DMS153 treated with DMSO at 0.1 percent for 48 hours (cell line): ENCODE measurements around the gene EAF2.
"Not testable (repeated sequence)": the region's sequence is repeated elsewhere in the genome, so short reads cannot be mapped to it uniquely, and the experiment has no call there.

ENCODE experiments used
- DNase-seq: peaks from one replicate; lab custom pipeline; 2025; ENCODE audit not compliant: unreplicated experiment; lab: John Stamatoyannopoulos, UW

EAF2 gene

DNA sequence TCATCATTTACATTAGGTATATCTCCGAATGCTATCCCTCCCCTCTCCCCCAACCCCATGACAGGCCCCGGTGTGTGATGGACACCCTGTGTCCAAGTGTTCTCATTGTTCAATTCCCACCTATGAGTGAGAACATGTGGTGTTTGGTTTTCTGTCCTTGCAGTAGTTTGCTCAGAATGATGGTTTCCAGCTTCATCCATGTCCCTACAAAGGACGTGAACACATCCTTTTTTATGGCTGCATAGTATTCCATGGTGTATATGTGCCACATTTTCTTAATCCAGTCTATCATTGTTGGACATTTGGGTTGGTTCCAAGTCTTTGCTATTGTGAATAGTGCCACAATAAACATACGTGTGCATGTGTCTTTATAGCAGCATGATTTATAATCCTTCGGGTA is 22.8 kb downstream of the EAF2 start:
- DNase-seq, result not testable (repeated sequence)

DNA sequence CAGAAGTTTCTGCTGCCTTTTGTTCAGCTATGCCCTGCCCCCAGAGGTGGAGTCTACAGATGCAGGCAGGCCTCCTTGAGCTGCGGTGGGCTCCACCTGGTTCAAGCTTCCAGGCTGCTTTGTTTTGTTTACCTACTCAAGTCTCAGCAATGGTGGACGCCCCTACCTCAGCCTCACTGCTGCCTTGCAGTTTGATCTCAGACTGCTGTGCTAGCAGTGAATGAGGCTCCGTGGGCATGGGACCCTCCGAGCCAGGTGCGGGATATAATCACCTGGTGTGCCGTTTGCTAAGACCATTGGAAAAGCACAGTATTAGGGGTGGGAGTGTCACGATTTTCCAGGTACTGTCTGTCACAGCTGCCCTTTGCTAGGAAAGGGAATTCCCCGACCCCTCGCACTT is 28.2 kb downstream of the EAF2 start:
- DNase-seq, result not testable (repeated sequence)

DNA sequence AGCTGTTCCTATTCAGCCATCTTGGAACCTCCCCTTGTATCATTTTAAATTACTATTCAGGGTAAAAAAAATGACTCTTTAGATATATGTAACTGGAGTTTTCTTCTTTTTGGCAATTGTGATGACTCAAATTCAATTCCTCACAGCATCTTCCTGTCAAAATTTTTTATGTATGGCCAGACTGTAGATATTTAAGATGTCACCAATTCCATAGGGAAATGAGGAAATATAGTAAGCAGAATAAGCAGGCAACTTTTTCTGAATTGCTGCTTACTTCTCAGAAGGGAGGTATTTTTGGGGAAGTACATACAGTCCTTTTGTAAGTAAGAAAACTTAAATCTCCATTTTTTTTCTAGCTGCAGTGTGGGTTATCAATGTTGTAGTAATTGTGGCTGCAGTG is 28.8 kb downstream of the EAF2 start:
- no peak for DNase-seq

DNA sequence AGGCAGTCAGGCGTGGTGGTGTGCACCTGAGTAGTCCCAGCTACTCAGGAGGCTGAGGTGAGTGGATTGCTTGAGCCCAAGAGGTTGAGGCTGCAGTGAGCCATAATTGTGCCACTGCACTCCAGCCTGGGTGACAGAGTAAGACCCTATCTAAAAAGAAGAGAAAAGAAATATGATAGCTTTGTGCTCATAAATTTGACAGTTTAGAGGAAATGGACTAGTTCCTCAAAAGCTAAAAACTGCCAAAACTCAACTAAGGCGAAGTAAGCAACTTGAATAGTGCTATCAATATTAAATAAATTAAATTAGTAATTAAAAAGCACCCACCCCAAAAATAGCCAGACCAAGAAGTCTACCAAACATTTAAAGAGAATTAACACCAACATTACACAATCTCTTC is 34.7 kb downstream of the EAF2 start:
- no peak for DNase-seq

DNA sequence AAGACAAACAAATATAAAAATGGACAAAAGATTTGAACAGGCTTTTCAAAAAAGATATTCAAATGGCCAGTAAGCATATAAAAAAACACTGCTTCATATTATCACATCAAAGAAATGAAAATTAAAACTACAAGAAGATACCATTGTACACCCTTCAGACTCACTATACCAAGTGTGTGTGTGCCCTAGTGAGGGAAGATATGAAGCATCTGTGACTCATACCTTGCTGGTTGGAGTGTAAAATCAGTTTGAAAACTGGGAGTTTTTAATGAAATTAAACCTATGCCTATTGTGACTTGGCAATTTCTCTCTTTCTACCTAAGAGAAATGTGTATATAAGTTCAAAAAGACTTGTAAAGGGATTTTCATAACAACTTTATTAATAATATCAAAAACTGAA is 35.7 kb downstream of the EAF2 start:
- no peak for DNase-seq

DNA sequence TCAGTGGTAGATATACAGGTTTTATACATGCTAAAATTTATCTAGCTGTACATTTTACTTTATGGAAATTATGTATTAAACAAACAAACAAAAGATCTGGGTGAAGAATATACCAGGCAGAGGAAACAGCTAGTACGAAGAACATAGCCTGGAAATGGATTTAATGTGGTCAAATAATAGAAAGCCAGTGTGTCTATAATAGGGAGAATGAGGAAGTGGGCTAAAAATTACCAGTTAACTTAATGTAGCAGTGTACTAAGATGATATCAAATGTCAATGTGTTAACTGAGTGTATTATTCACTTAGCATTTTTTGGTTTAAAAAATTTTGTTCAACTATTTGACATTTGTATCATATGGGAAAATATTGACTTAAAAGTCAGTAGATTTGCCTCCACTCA is 36.4 kb downstream of the EAF2 start:
- DNase-seq, result no peak

DNA sequence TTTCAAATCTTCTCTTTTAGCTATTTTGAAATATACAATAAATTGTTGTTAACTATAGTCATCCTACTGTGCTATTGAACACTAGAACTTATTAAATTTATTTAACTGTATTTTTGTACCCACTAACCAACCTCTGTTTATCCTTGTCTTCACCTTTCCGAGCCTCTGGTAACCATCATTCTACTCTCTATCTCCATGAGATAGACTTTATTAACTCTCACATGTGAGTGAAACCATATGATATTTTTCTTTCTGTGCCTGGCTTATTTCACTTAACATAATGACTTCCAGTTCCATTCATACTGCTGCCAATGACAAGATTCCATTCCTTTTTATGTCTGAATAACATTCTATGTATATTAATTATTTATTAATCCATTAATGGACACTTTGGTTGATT is 43.4 kb downstream of the EAF2 start:
- DNase-seq, result no peak

DNA sequence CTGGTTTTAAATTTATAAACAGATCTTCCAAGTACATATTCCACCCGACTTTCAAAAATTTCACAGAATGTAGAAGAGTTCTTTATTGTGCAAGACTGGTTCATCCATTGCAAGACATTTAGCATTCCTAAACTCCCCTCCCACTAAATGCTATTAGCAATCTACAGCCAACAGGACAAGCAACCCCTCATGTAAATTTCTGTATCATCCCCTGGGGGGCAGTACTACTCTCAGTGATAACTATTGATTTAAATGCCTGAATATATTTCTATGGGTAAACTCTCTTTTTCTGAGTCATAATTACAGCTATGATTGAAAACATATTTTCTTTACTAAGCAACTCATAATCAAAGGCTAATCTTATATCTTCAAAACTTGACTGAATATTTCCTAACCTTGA is 48.5 kb downstream of the EAF2 start:
- DNase-seq, result no peak

DNA sequence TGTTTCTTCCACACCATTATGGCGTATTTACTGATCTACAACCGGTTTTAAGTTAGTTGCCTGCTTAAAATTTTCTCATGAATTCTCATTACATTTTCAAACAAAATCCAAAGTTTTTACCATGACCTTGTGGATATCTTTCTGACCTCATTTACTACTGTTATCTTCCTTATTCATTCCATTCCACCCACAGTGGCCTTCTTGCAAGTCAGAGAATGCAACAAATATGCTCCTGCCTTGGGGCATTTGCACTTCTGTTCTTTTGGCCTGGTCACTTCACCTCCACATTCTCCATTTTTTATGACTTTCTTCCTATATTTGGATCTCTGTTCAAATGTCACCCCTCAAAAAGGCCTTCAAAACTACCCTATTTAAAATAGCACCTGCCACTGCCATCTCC is 50.4 kb downstream of the EAF2 start:
- no peak for DNase-seq

DNA sequence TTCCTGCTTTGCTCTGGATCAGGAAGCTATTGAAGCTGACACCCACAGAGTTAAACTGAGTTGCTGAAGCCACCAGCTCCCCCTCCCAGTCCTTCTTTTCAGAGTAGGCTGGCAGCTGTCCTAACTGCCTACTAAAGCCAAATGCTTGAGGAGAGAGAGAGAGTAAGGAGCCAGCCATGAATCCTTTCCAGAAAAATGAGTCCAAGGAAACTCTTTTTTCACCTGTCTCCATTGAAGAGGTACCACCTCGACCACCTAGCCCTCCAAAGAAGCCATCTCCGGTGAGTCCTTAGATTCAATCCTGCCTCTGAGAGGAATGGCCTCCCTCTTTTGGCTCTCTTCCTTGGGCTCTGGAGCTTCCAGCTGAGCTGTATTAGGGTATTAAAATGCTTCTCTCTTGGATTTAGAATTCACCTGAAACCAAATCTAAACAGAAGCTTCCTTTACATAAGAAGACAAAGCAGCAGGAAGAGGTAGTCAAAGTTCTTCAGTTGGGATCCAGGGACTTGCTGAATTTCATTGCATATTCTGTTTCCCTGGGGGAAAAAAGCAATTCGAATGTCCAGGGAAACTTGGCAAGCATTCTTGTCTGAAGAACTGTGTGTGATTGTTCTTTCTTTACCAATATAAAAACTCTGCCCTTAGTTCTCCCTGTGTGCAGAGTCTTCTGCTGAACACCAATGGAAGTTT is 59.4 kb downstream of the EAF2 start, which contains the start of gene SLC15A2:
Gene SLC15A2, plus strand, starts transcription at position 101 of the 690 bp plus-strand sequence. Its CDS starts 76 bp downstream, at position 177.
- no peak for DNase-seq

DNA sequence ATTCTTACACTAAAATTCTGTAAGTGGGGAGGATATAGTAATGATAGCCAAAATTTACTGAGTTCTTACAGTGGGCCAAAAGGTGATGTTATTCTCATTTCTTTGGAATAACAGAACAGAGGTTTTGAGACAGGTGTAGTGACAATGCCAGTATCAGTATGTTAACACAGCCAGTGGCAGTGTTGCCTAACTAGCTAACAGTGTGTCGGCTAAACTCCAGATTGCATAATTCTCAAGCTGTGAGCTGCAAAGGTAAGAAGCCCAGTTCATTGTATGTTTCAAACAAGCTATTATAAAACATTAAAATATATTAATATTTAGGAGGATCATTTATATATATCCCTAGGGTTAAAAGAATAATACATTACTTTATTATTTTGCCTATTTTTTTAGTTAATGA is 60.1 kb downstream of the EAF2 start:
- no peak for DNase-seq

DNA sequence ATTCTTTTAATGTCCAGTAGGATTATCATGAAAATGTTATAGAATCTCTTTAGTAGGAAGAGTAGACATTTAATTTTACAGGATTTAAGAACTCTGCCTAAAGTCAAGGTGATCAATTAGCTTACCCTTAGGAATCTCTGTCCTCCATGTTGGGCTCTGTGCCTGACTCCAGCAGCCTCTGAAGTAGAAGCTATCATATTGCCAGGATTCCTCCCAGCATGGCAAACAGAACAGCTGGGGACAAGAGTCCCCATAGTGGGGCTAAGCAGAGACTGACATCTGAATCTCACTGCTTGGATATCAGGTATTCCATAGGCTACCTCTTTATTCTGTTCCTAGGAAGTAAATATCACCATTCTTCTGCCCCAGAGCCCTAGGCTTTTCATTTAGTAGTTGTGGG is 60.7 kb downstream of the EAF2 start:
- DNase-seq, result no peak

DNA sequence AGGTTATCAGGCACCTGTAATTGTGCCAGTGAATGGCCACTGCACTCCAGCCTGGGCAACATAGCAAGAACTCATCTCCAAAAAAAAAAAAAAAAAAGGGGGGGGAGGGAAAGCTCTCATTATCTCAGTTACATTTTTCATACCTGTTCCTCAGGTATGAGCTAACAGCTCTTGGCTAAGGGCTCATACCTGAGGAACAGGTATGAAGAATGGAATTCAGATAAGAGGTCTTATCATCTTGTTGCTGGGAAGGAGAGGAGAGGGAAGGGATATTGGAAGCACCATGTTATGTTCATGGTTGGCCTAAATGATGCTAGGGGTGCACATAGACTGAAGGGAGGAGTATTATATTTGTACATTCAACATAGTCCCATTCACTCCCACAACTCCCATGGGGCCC is 61.8 kb downstream of the EAF2 start:
- no peak for DNase-seq

DNA sequence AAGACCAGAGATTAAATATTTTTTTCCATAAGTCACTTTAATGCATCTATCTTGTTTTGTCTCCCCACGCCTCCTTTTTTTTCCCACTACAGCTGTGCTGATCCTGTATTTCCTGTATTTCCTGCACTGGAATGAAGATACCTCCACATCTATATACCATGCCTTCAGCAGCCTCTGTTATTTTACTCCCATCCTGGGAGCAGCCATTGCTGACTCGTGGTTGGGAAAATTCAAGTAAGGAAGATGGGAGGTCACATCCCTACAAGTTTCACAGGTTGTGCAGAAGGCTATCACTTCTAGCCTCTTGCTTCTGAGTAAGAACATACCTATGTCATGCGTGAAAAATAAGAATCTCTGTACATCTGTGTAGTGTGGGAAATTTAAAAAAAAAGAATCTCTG is 62.3 kb downstream of the EAF2 start:
- DNase-seq, result no peak

DNA sequence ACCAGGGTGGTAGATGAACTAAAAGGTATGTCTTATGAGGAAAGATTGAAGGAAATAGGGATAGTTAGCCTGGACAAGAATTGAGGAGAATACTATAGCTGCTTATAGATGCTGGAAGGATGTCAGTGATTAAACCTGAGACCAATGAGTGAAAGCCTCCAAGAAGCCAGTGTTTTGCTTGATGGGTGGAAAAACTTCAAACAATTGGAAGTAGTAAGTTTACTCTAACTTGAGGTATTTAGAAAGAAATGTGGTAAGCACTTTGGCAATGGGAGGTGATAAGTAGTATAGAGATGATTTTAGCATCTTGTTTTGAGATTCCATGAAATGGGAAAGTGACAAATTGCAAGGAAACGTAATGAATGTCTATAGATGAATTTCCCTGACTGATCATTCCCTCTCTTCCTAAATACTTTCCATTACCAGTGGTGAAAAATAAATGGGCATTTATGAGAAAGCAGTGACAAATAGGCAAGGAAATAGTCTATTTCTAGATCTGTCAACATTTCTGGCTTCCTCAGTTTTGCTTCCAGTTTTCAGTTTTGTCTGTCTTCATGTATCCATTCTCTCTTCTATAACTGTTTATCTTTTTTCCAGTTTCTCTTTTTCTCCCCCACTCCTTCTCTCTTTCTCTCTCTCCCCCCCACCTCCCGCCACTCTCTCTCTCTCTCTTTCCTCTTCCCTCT is 78.4 kb downstream of the EAF2 start:
- no peak for DNase-seq

DNA sequence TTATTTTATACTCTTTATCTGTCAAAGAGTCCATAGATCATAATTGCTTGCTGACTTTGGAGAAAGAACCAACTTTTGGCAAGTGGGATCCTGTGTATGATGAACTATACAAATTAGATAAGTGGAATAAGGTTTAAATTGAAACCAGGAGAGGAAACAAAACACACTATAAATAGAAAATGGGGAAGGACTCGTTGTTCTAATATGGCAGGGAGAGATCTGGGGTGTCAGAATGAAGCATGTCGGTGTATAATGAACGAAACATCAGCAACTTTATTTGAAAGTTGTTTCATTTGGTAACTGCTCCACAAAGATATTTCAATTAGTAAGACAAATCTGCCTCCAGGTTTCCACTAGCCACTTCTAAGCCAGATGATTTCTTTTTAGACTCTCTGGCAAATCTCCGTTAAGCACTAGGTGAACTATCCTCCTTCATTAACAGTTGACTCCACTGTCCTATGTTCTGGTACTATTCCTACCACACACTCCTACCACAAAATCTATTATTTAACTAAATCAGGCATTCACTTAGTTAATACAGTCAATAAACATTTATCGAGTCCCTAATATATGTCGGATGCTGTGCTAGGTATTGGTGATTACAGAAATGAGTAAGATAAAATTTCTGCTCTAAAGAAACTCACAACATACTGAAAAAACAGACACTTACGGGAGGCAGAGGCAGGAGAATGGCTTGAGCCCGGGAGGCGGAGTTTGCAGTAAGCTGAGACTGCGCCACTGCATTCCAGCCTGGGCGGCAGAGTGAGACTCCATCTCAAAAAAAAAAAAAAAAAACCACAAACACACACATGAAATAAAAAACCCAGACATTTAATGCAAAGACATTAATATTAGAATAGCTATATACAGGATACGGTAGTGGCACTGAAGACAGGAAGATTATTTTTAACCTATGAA is 79.3 kb downstream of the EAF2 start:
- DNase-seq, result no peak

DNA sequence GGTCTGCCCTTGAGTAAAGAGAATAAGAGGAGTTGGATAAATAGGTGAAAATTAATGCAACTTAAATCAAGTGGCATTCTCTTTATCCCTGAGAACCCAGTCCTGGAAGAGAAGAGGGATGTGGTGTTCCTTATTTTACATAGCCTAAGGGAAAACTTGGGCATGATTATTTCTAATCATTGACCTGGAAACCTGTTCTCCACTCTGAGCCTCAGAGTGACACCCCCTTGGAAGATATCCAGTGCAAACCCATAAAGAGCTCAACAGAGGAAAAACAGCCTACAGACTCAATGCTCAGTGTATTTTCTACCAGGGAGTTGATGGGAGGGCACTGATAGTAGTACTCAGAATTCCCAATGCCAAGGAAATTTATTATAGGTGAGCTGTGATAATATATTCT is 81.2 kb downstream of the EAF2 start:
- no peak for DNase-seq

DNA sequence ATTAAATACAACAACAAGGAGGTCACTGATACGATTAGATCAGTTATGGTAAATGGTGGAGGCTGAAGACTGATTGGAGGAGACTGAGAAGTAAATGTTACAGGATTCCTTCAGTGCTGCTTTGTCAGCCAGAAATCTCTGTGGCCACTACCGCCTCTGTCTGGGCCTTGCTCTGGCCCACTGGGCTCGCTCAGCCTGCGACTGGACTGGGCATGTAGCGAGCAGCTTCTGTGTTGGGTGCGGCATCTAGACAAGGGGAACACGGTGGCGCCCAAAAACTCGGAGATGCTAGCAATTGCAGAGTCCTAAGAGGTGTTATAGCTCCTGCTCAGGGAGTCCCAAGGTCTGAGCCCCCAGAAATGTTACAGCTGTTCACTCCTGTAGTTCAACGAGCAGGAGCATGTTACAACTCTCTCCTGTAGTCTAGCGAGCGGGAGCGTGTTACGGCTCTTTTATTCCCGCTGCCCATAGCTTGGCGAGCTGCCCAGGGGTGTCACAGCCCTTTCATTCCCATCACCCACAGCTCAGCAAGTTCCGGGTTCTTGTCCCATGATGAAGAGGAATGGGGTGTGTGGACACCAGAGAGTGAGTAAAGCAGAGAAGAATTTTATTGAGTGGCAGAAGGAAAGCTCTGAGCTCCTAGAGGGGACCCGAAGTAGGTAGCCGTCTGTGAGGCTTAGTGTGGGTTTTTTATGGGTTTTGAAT is 83.9 kb downstream of the EAF2 start:
- no peak for DNase-seq

DNA sequence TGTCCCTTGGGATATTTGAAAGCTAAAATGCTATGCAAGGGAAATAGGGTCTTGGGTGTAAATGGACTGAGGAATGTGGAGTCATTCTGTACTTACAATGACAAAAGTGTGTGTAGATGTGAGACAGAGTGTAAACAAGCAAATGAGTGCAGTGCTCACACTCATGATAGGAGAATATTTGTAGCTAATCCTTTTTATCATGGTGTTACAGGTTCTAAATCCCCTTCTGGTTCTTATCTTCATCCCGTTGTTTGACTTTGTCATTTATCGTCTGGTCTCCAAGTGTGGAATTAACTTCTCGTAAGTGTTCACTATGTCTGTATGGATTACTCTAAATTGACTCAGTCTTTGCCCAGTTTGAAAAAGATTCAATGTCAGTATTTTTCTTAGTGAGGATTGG is 89.7 kb downstream of the EAF2 start:
- DNase-seq, result no peak

DNA sequence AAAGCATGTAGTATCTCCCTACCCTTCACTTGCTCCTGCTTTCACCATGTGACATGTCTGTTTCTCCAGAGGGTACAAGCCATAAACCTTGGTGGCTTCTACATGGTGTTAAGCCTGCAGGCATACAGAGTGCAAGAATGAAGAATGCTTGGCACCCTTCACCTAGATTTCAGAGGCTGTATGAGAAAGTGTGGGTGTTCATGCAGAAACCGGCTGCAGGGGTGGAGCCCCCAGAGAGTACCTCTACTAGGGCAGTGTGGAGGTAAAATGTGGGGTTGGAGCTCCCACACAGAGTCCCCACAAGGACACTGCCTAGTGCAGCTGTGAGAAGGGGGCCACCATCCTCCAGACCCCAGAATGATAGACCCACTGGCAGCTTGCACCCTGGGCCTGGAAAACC is 91.4 kb downstream of the EAF2 start:
- DNase-seq, result no peak
